Mesenchymal stem cell (in vitro differentiated cells and primary cell): ENCODE data around the gene SMURF2.

Experiments
- DNase-seq: peaks from one replicate; pipeline ENCODE4 v3.0.0-alpha.2; 2013
- H2AFZ ChIP-seq: one replicate; pipeline ENCODE4 v1.6.1; 2013; ENCODE audit warnings: low read depth, mild to moderate bottlenecking, control low read depth, inconsistent platforms, low read length, moderate library complexity
- H2AK5ac ChIP-seq: 2 replicates; pipeline ENCODE4 v1.6.1; 2013; ENCODE audit warnings: low read length, moderate library complexity, mild to moderate bottlenecking, inconsistent platforms; ENCODE audit not compliant: severe bottlenecking
- H2BK120ac ChIP-seq: one replicate; pipeline ENCODE4 v1.6.1; 2013; ENCODE audit warnings: low read depth, mild to moderate bottlenecking, inconsistent platforms, low read length, moderate library complexity
- H2BK12ac ChIP-seq, 2 experiments: one replicate each; pipeline ENCODE4 v1.6.1; 2013; ENCODE audit warnings: inconsistent platforms in 2 of 2, low read length in 2 of 2, mild to moderate bottlenecking in 2 of 2, moderate library complexity in 2 of 2, control low read depth in 1 of 2
- H2BK15ac ChIP-seq: one replicate; pipeline ENCODE4 v1.6.1; 2013; ENCODE audit warnings: mild to moderate bottlenecking, low read depth, inconsistent platforms; ENCODE audit not compliant: poor library complexity, severe bottlenecking
- H2BK5ac ChIP-seq: 2 replicates; pipeline ENCODE4 v1.6.1; 2013; ENCODE audit warnings: low read depth, mild to moderate bottlenecking, low read length, control low read depth, inconsistent platforms; ENCODE audit not compliant: poor library complexity, severe bottlenecking
- H3K14ac ChIP-seq, 2 experiments: one replicate each; pipeline ENCODE4 v1.6.1; 2013; ENCODE audit warnings: inconsistent platforms in 2 of 2, low read length in 2 of 2, control low read depth in 1 of 2, mild to moderate bottlenecking in 1 of 2, moderate library complexity in 1 of 2
- H3K18ac ChIP-seq, 2 experiments: one replicate each; pipeline ENCODE4 v1.6.1; 2013; ENCODE audit warnings: inconsistent platforms in 2 of 2, low read length in 2 of 2, control low read depth in 1 of 2, low read depth in 1 of 2, mild to moderate bottlenecking in 1 of 2
- H3K23ac ChIP-seq, 2 experiments: one replicate each; pipeline ENCODE4 v1.6.1; 2013; ENCODE audit warnings: inconsistent platforms in 2 of 2, low read length in 2 of 2, mild to moderate bottlenecking in 2 of 2, moderate library complexity in 2 of 2, control low read depth in 1 of 2
- H3K27ac ChIP-seq: 2 replicates; pipeline ENCODE4 v1.5.1; 2013; ENCODE audit warnings: mild to moderate bottlenecking, moderate library complexity, low read length, control low read depth, inconsistent platforms; ENCODE audit not compliant: poor library complexity, severe bottlenecking
- H3K27me3 ChIP-seq, 2 experiments: 2 replicates each; pipeline versions ENCODE4 v1.6.1 to v1.7.0; 2013; ENCODE audit warnings: low read length in 2 of 2, mild to moderate bottlenecking in 2 of 2, moderate library complexity in 2 of 2, control low read depth in 1 of 2, inconsistent platforms in 1 of 2; ENCODE audit not compliant: control insufficient read depth in 1 of 2, insufficient read depth in 1 of 2
- H3K36me3 ChIP-seq, 2 experiments: 2 replicates each; pipeline versions ENCODE4 v1.6.1 to v1.7.0; 2013; ENCODE audit warnings: low read length in 2 of 2, control low read depth in 1 of 2, inconsistent platforms in 1 of 2, low read depth in 1 of 2, mild to moderate bottlenecking in 1 of 2; ENCODE audit not compliant: insufficient read depth in 2 of 2, control insufficient read depth in 1 of 2
- H3K4ac ChIP-seq, 2 experiments: one replicate each; pipeline ENCODE4 v1.6.1; 2013; ENCODE audit warnings: inconsistent platforms in 2 of 2, low read length in 2 of 2, mild to moderate bottlenecking in 2 of 2, moderate library complexity in 2 of 2, control low read depth in 1 of 2, low read depth in 1 of 2
- H3K4me1 ChIP-seq: 2 replicates; pipeline ENCODE4 v1.6.1; 2013; ENCODE audit warnings: low read depth, low read length, control low read depth; ENCODE audit not compliant: control insufficient read depth, insufficient read depth
- H3K4me2 ChIP-seq: 2 replicates; pipeline ENCODE4 v1.6.1; 2013; ENCODE audit warnings: low read length, mild to moderate bottlenecking, inconsistent platforms; ENCODE audit not compliant: poor library complexity, severe bottlenecking
- H3K4me3 ChIP-seq, 2 experiments: 2 replicates each; pipeline versions ENCODE4 v1.5.1 to v1.7.0; 2013; ENCODE audit warnings: low read length in 2 of 2, mild to moderate bottlenecking in 2 of 2, control low read depth in 1 of 2, low read depth in 1 of 2; ENCODE audit not compliant: insufficient read depth in 1 of 2
- H3K79me1 ChIP-seq: replicated peaks from 2 replicates; pipeline ENCODE4 v1.6.1; 2013; ENCODE audit warnings: mild to moderate bottlenecking, control low read depth, low read length, inconsistent platforms; ENCODE audit not compliant: poor library complexity, severe bottlenecking
- H3K9ac ChIP-seq: 2 replicates; pipeline ENCODE4 v1.7.0; 2013; ENCODE audit warnings: mild to moderate bottlenecking, low read length, moderate library complexity
- H3K9me3 ChIP-seq: 2 replicates; pipeline ENCODE4 v1.7.0; 2013; ENCODE audit warnings: mild to moderate bottlenecking, low read length; ENCODE audit not compliant: control insufficient read depth
- H4K8ac ChIP-seq: one replicate; pipeline ENCODE4 v1.6.1; 2013; ENCODE audit warnings: inconsistent platforms, mild to moderate bottlenecking, low read length, moderate library complexity
- H4K91ac ChIP-seq: one replicate; pipeline ENCODE4 v1.6.1; 2013; ENCODE audit warnings: mild to moderate bottlenecking, low read length, inconsistent platforms
- WGBS: methylation state at CpG from one replicate; pipeline ENCODE4 v1.1.7; 2013; ENCODE audit warnings: mixed read lengths; 5-methylcytosine and 5-hydroxymethylcytosine counted together

The SMURF2 gene

GRCh38 chr17:64706224-64707049 lies 44.3 kb upstream of the SMURF2 start:
- Histone ChIP-seq H3K27ac (peak overlapping the region; percentile 97), H3K18ac (peak overlapping the region; percentile 62 to 96), H2BK15ac (no peak overlapping the region), H2BK120ac (peak overlapping the region; percentile 88), H3K14ac (peak overlapping the region in 1 of 2 experiments; percentile 1), H4K91ac (peak overlapping the region; percentile 83), H3K9ac (peak overlapping the region; percentile 88), H3K4me3 (peak overlapping the region in 1 of 2 experiments; percentile 59), H3K36me3 (no peaks in the 10 kb centered on the region), H2AK5ac (peak overlapping the region; percentile 93), H3K4ac (peak overlapping the region; percentile 52 to 55), H4K8ac (peak overlapping the region; percentile 83), H3K27me3 (no peaks in the 10 kb centered on the region), H3K9me3 (peaks cover 3% of the 10 kb centered on the region), H2BK12ac (peak overlapping the region; percentile 71 to 91), H3K4me2 (peak overlapping the region; percentile 56), H2AFZ (no peak overlapping the region), H3K23ac (no peak overlapping the region), H2BK5ac (peak overlapping the region; percentile 88), H3K79me1 (peaks cover 1% of the 10 kb centered on the region), H3K4me1 (peaks cover 19% of the 10 kb centered on the region)
- WGBS = 2% methylated on average over 7 of the region's 8 CpGs
- DNase-seq = peak; percentile 86

DNA sequence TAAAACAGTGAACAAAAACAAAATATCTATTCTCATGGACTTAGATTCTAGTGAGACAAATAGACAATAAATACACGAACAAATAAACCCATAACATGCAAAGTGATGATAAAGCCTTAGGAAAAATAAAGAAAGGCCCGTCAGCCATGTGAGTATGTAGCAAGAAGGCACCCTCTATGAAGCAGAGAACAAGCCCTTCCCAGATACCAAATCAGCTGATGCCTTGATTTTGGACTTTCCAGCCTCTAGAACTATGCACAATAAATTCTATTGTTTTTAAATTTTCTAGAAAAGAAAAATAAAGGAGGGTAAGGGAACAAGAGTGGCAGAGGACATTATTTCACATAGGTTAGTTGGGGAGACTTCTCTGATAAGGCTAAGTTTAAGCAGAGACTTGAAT lies 40.7 kb upstream of the SMURF2 start:
- peaks cover 13% of the 10 kb centered on the region for H3K4me1 ChIP-seq
- no peak overlapping the region for H3K27ac ChIP-seq
- DNase-seq = no peak
- no peak overlapping the region for H3K23ac ChIP-seq
- H2BK120ac ChIP-seq = no peak overlapping the region
- H4K91ac ChIP-seq = no peak overlapping the region
- no peak overlapping the region for H3K4ac ChIP-seq
- no peak overlapping the region for H3K4me2 ChIP-seq
- H3K18ac ChIP-seq = no peak overlapping the region
- no peak overlapping the region for H4K8ac ChIP-seq
- H2AFZ ChIP-seq = no peak overlapping the region
- no peak overlapping the region for H2AK5ac ChIP-seq
- no peak overlapping the region for H3K4me3 ChIP-seq
- no peak overlapping the region for H2BK15ac ChIP-seq
- no peaks in the 10 kb centered on the region for H3K36me3 ChIP-seq
- WGBS = 100% methylated on average over 2 of the region's 2 CpGs
- no peak overlapping the region for H3K14ac ChIP-seq
- no peaks in the 10 kb centered on the region for H3K79me1 ChIP-seq
- H3K27me3 ChIP-seq = no peaks in the 10 kb centered on the region
- H2BK12ac ChIP-seq = no peak overlapping the region
- no peak overlapping the region for H3K9ac ChIP-seq
- peaks cover 3% of the 10 kb centered on the region for H3K9me3 ChIP-seq
- no peak overlapping the region for H2BK5ac ChIP-seq

DNA sequence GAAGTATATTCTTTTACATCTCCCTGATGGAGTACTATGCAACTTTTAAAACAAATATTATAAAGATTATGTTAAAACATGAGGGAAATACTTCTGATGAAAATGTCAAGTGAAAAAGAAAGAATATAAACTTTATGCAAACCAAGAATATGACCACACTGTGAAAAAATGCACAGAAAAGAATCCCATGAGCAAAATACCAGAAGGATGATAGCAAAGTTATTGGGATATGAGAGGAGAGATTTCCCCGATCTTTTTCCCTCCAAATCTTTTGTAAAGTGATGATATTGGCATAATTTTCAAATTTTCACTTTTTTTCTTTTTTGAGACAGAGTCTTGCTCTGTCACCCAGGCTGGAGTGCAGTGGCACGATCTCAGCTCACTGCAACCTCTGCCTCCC lies 36.6 kb upstream of the SMURF2 start:
- WGBS = 100% methylated on average over 1 of the region's 2 CpGs
- no peaks in the 10 kb centered on the region for H3K27me3 ChIP-seq
- no peak overlapping the region for H3K27ac ChIP-seq
- H3K23ac ChIP-seq = no peak overlapping the region
- no peak overlapping the region for H2BK15ac ChIP-seq
- no peak overlapping the region for H2AK5ac ChIP-seq
- H3K4me2 ChIP-seq = no peak overlapping the region
- DNase-seq = no peak
- no peak overlapping the region for H3K14ac ChIP-seq
- no peak overlapping the region for H4K8ac ChIP-seq
- H3K4ac ChIP-seq = no peak overlapping the region
- H3K4me1 ChIP-seq = peaks cover 6% of the 10 kb centered on the region
- H3K36me3 ChIP-seq = no peaks in the 10 kb centered on the region
- H4K91ac ChIP-seq = no peak overlapping the region
- H2BK120ac ChIP-seq = no peak overlapping the region
- H3K4me3 ChIP-seq = no peak overlapping the region
- H2BK5ac ChIP-seq = no peak overlapping the region
- H2BK12ac ChIP-seq = no peak overlapping the region
- H3K9me3 ChIP-seq = peaks cover 3% of the 10 kb centered on the region
- peak overlapping the region; percentile 69 for H3K9ac ChIP-seq
- H2AFZ ChIP-seq = no peak overlapping the region
- no peak overlapping the region for H3K18ac ChIP-seq
- no peaks in the 10 kb centered on the region for H3K79me1 ChIP-seq

- 50% methylated on average over 5 of the region's 5 CpGs for WGBS
- no peaks in the 10 kb centered on the region for H3K9me3 ChIP-seq
Observed at GRCh38 chr17:64694207-64694606, 32.1 kb upstream of the SMURF2 start.

More at GRCh38 chr17:64694207-64694606, 32.1 kb upstream of the SMURF2 start:
- Histone ChIP-seq H4K8ac (no peak overlapping the region), H3K79me1 (no peaks in the 10 kb centered on the region), H3K9ac (peak overlapping the region; percentile 55), H3K23ac (no peak overlapping the region), H3K18ac (peak overlapping the region in 1 of 2 experiments; percentile 52), H2BK120ac (no peak overlapping the region), H3K4me3 (no peak overlapping the region), H2BK12ac (no peak overlapping the region), H3K4me1 (peaks cover 2% of the 10 kb centered on the region), H3K27me3 (no peaks in the 10 kb centered on the region), H2BK15ac (no peak overlapping the region), H3K4me2 (no peak overlapping the region), H3K4ac (no peak overlapping the region), H2BK5ac (no peak overlapping the region), H3K14ac (no peak overlapping the region), H2AK5ac (no peak overlapping the region), H3K27ac (no peak overlapping the region), H4K91ac (no peak overlapping the region), H2AFZ (no peak overlapping the region), H3K36me3 (no peaks in the 10 kb centered on the region)
- peak; percentile 94 for DNase-seq
